B cell (primary cell): ENCODE results near the gene PLCB1. TPM values are rescaled to one million over a fixed set of nuclear protein-coding genes. Genes with fewer than 3 reads are reported as not detected.

Source experiments
- ATAC-seq: fragments of 200-7000 bp; cut with Tn5 transposase; one replicate; pipeline ENCODE4 v1.10.0; 2021; ENCODE audit warnings: low read depth, mild to moderate bottlenecking, moderate number of reproducible peaks, moderate library complexity
- CTCF ChIA-PET: fragments of 350-600 bp; sonication (Branson Sonifier 250); formaldehyde crosslinking; loops from one replicate; lab custom pipeline; 2021; ENCODE audit warnings: antibody characterized with exemption, inconsistent platforms; lab: Charles Lee
- POLR2A ChIA-PET: fragments of 350-600 bp; sonication (Branson Sonifier 250); formaldehyde crosslinking; loops from one replicate; lab custom pipeline; 2021; ENCODE audit warnings: antibody characterized with exemption; lab: Charles Lee
- DNase-seq: peaks from one replicate; pipeline ENCODE4 v3.0.0; 2013
- H2AFZ ChIP-seq: 2 replicates; pipeline ENCODE4 v1.6.1; 2012; ENCODE audit warnings: mild to moderate bottlenecking, low read depth, low read length; ENCODE audit not compliant: insufficient read depth, poor library complexity, severe bottlenecking
- H3K27ac ChIP-seq, 2 donors: 1 replicate in 1 of 2; 2 replicates in 1 of 2; pipeline ENCODE4 v1.5.1; 2012 to 2013; ENCODE audit warnings: low read length in 2 of 2, mild to moderate bottlenecking in 2 of 2, moderate library complexity in 1 of 2
- H3K27me3 ChIP-seq, 4 experiments: fragments of 200-600 bp in 1 of 4; sonication (generic) in 1 of 4; replicated peaks in 1 of 4; 1 replicate in 2 of 4; 2 replicates in 2 of 4; pipeline versions ENCODE4 v1.6.1 to v1.7.0; 2013 to 2016; ENCODE audit warnings: low read length in 3 of 4, mild to moderate bottlenecking in 2 of 4, mixed read lengths in 1 of 4, moderate library complexity in 1 of 4; ENCODE audit not compliant: insufficient read depth in 4 of 4, control insufficient read depth in 3 of 4; ENCODE audit errors: control extremely low read depth in 1 of 4
- H3K36me3 ChIP-seq, 2 experiments: replicated peaks in 1 of 2; 1 replicate in 1 of 2; 2 replicates in 1 of 2; pipeline versions ENCODE4 v1.6.1 to v1.7.1; 2013; ENCODE audit warnings: low read length in 1 of 2; ENCODE audit not compliant: insufficient read depth in 2 of 2, control insufficient read depth in 1 of 2; ENCODE audit errors: control extremely low read depth in 1 of 2, extremely low read depth in 1 of 2
- H3K4me1 ChIP-seq, 2 donors: fragments of 200-600 bp in 1 of 2; sonication (generic) in 1 of 2; 1 replicate in 1 of 2; 2 replicates in 1 of 2; pipeline versions ENCODE4 v1.5.1 to v1.6.1; 2013 to 2017; ENCODE audit warnings: low read length in 2 of 2; ENCODE audit not compliant: control insufficient read depth in 2 of 2, insufficient read depth in 2 of 2
- H3K4me2 ChIP-seq: replicated peaks from 2 replicates; pipeline ENCODE3; 2012; ENCODE audit warnings: mild to moderate bottlenecking, low read depth, low read length; ENCODE audit not compliant: poor library complexity, severe bottlenecking
- H3K4me3 ChIP-seq, 5 experiments: fragments of 200-600 bp in 1 of 5; sonication (generic) in 1 of 5; 1 replicate in 3 of 5; 2 replicates in 2 of 5; pipeline versions ENCODE4 v1.5.1 to v1.7.0; 2011 to 2016; ENCODE audit warnings: low read length in 4 of 5, mild to moderate bottlenecking in 4 of 5, low read depth in 2 of 5, control low read depth in 1 of 5, moderate library complexity in 1 of 5; ENCODE audit not compliant: insufficient read depth in 1 of 5; ENCODE audit errors: control extremely low read depth in 1 of 5, extremely low read depth in 1 of 5
- H3K79me2 ChIP-seq: fragments of 200-600 bp; sonication (generic); one replicate; pipeline ENCODE4 v1.6.0; 2016; ENCODE audit warnings: low read length; ENCODE audit not compliant: control insufficient read depth, insufficient read depth
- H3K9ac ChIP-seq: fragments of 200-600 bp; sonication (generic); 2 replicates; pipeline ENCODE4 v1.6.1; 2017; ENCODE audit warnings: mild to moderate bottlenecking, low read length, moderate library complexity
- H3K9me3 ChIP-seq, 3 donors: one replicate each; pipeline versions ENCODE4 v1.6.1 to v1.7.1; 2013; ENCODE audit warnings: low read length in 2 of 3; ENCODE audit not compliant: control insufficient read depth in 2 of 3, insufficient read depth in 1 of 3; ENCODE audit errors: control extremely low read depth in 1 of 3
- H4K20me1 ChIP-seq: 2 replicates; pipeline ENCODE4 v1.6.0; 2012; ENCODE audit warnings: mild to moderate bottlenecking, low read length; ENCODE audit not compliant: insufficient read depth, control insufficient read depth, poor library complexity, severe bottlenecking
- H3K27ac Mint-ChIP-seq: one replicate; pipeline ENCODE4 v1.8.0; 2021; ENCODE audit warnings: mixed read lengths
- H3K27me3 Mint-ChIP-seq: one replicate; pipeline ENCODE4 v1.8.0; 2021; ENCODE audit warnings: mixed read lengths
- H3K4me1 Mint-ChIP-seq: one replicate; pipeline ENCODE4 v1.8.0; 2021; ENCODE audit warnings: mixed read lengths
- H3K4me3 Mint-ChIP-seq: one replicate; pipeline ENCODE4 v1.8.0; 2021; ENCODE audit warnings: mixed read lengths
- H3K9me3 Mint-ChIP-seq: one replicate; pipeline ENCODE4 v1.8.0; 2022; ENCODE audit warnings: mixed read lengths; ENCODE audit not compliant: insufficient read depth
- CTCF ChIP-seq: fragments of 200-600 bp; IDR thresholded peaks from one replicate; pipeline ENCODE4 v1.8.0; 2022; ENCODE audit warnings: antibody characterized with exemption, mild to moderate bottlenecking
- EZH2 ChIP-seq: IDR thresholded peaks from 2 replicates; pipeline ENCODE4 v1.6.1; 2012; ENCODE audit warnings: borderline replicate concordance, low read depth, mild to moderate bottlenecking, moderate library complexity, low read length; ENCODE audit not compliant: insufficient read depth, poor library complexity, severe bottlenecking
- WGBS: methylation state at CpG from one replicate; pipeline ENCODE4 v1.1.5; 2013; ENCODE audit warnings: missing lambda C conversion rate; ENCODE audit not compliant: insufficient coverage; 5-methylcytosine and 5-hydroxymethylcytosine counted together
- intact Hi-C: fragments of 100-400 bp; cut with micrococcal nuclease; formaldehyde crosslinking; loops from one replicate; pipeline ENCODE4 v1.10.0; 2022
- polyA plus RNA-seq: library from polyadenylated mRNA; depleted of rRNA; stranded (reverse); fragments of >200 nt; gene quantifications from 2 replicates; pipeline ENCODE4 v1.2.3, GENCODE V29; 2012
- total RNA-seq, 2 donors: library from RNA; stranded (reverse); fragments of 120-200 nt in 1 of 2; gene quantifications; 1 replicate in 1 of 2; 2 replicates in 1 of 2; pipeline versions ENCODE4 v1.2.3 to v1.2.4, GENCODE V29; 2013 to 2022

Gene PLCB1
- total and polyA plus RNA-seq, 2 donors (not counting 1 experiment from before 2014, with no cell fraction given), result 0.18 to 0.47 TPM

- Histone ChIP-seq H3K9ac (no peak overlapping the region), H3K9me3 (no peaks in the 10 kb centered on the region), H3K4me3 (no peak overlapping the region), H3K4me1 (peaks cover 12 to 14% of the 10 kb centered on the region in 2 donors), H4K20me1 (no peaks in the 10 kb centered on the region), H3K79me2 (no peaks in the 10 kb centered on the region), H3K27me3 (peaks cover 0 to 10% (median 9%) of the 10 kb centered on the region in 4 experiments), H3K27ac (no peak overlapping the region), H3K36me3 (no peaks in the 10 kb centered on the region), H2AFZ (no peak overlapping the region), H3K4me2 (no peak overlapping the region)
- intact Hi-C loops, result loop anchor here (2.0 kb wide), 1 partner anchor 255 kb away; no protein-coding TSS in a partner anchor
- no peak for DNase-seq
- H3K27ac Mint-ChIP-seq, result no peak overlapping the region
- H3K4me1 Mint-ChIP-seq, result peaks cover 15% of the 10 kb centered on the region
- CTCF ChIA-PET, result no interaction called here
- TF ChIP-seq CTCF, result no peak
- no peak for ATAC-seq
- POLR2A ChIA-PET, result no interaction called here
- no peaks in the 10 kb centered on the region for H3K9me3 Mint-ChIP-seq
- 19% methylated on average over 2 of the region's 7 CpGs for WGBS
- H3K27me3 Mint-ChIP-seq, result peaks cover 35% of the 10 kb centered on the region
- peak overlapping the region; percentile 57 for H3K4me3 Mint-ChIP-seq
Observed at GRCh38 chr20:8133851-8134451, 1.9 kb downstream of the PLCB1 start.

GRCh38 chr20:8139899-8140298 lies 7.8 kb downstream of the PLCB1 start:
- Histone ChIP-seq H3K4me1 (no peaks in the 10 kb centered on the region), H3K27me3 (no peaks in the 10 kb centered on the region), H3K9ac (no peak overlapping the region), H3K27ac (no peak overlapping the region), H4K20me1 (no peaks in the 10 kb centered on the region), H3K79me2 (no peaks in the 10 kb centered on the region), H2AFZ (no peak overlapping the region), H3K4me3 (no peak overlapping the region), H3K4me2 (no peak overlapping the region), H3K9me3 (no peaks in the 10 kb centered on the region), H3K36me3 (no peaks in the 10 kb centered on the region)
- Mint-ChIP-seq H3K4me1 (no peaks in the 10 kb centered on the region), H3K9me3 (no peaks in the 10 kb centered on the region), H3K27ac (no peak overlapping the region), H3K4me3 (no peak overlapping the region), H3K27me3 (peaks cover 6% of the 10 kb centered on the region)
- DNase-seq (no peak), ATAC-seq (no peak)
- TF ChIP-seq EZH2, result no peak
- no peak for TF ChIP-seq CTCF
- intact Hi-C loops, result no loop called here
- POLR2A ChIA-PET, result no interaction called here
- CTCF ChIA-PET, result no interaction called here
- no CpG with 5 or more reads among the region's 2 CpGs for WGBS
